Inferior parietal cortex (tissue), 1 donor: ENCODE results near the gene RBBP8NL.

Experiments
- DNase-seq: peaks from one replicate; pipeline ENCODE4 v3.0.0-alpha.2; 2016; ENCODE audit errors: extremely low spot score

Gene RBBP8NL

GRCh38 chr20:62408055-62408454 is 19.3 kb downstream of the RBBP8NL start:
- DNase-seq = no peak

DNA sequence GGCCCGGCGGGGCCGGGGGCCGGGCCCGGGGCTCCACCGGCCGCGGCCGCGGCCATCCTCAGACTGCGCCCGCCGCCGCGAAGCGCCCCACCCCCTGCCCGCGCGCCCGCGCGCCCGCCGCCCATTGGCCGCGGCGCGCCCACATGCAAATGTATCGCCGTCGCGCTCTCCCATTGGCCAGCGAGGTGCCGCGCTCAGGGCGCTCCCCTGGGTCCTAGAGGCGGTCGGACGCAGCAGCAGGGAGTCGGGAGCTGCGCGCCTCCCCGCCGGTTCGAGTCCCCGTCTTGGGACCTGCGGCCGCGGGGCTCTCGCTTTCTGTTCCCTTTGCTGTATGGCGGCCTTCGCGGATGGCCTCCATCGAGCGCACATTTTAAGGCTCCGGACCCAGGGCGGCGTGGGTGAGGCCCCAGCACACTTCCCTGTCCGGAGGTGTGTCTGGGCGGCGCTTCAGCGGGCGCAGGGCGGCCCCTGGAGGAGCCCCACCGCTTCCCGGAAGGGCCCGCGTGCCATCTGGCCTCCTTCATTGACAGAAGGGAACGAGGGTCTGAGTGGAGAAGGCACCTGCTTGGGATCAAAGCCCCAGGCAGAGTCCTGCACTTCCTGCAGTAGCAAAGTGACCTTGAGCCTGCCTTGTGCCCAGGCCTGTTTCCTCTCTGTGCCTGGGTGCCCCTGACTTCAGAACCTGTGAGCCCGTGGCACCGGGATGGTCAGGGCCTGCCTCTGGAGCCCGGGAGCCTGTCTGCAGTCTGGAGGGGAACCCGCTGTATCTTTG is 19.9 kb downstream of the RBBP8NL start, which contains the start of gene CABLES2:
Gene CABLES2, minus strand, starts transcription at position 65 of the 772 bp plus-strand sequence. Its CDS starts 9 bp downstream, at position 56.
- DNase-seq = peak; percentile 91

GRCh38 chr20:62406635-62407176 is 20.6 kb downstream of the RBBP8NL start:
- no peak for DNase-seq

GRCh38 chr20:62405981-62406513 is 21.3 kb downstream of the RBBP8NL start:
- no peak for DNase-seq

- no peak for DNase-seq
These were observed 22.0 kb downstream of the RBBP8NL start for GRCh38 chr20:62405108-62405980.

- DNase-seq = no peak
These were observed 22.6 kb downstream of the RBBP8NL start for GRCh38 chr20:62404761-62405107.

DNA sequence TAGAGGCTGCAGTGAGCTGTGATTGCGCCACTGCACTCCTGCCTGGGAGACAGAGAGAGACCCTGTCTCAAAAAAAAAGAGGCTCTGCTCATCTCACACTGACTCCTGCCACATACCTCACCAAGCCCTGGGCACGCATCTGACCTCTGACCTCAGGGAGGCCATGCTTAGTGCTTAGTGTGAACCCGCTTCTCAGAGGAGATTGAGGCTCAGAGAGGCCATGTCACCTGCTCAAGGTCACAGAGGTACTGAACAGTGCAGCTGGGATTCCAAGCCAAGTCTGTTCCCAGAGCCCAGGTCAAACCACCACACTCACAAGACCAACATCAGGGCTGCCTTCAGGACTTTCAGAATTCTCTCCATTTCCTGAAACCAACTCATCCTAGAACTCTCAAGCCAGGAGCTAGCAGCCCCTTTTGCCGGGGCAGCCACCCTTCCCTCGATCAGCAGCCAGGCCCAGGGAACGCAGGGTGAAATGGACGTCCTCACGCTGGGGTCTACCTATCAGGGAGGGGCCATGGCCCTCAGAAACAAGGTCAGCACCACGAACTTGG is 23.1 kb downstream of the RBBP8NL start:
- no peak for DNase-seq

- DNase-seq = no peak
These were observed 24.0 kb downstream of the RBBP8NL start for GRCh38 chr20:62403331-62403730.

DNA sequence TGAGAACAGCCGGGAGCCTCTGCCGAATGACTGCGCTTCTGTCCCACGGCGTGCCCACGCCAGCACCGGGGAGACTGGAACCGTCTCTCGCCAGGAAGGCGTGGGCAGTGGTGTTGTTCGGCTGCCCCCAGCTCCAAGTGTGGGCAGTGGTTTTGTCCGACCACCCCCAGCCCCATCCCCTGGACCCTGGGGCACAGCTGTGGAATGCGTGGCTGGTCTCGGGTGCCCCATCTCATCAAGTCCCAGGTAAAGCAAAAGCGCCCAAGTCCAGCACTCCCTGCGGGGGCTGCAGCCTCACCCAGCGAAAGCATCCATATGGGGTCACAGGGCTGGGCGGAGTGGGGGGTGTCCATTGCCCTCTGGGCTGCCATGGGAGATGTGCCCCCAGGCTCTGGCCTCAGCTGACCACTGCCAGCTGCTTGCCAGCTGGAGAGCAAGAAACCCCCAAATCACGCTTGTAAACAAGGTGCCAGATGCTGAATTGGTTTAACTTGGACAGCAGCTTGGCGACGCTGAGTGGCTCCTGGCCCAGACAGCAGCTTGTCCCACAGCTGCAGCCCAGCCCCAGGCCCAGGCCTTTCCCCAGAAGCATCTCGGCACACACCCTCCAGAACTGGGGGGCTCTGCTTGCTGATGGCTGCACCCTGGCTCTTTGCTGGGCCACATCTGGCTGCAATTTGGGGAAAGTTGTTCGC is 24.7 kb downstream of the RBBP8NL start:
- DNase-seq = no peak

GRCh38 chr20:62401331-62401779 is 26.0 kb downstream of the RBBP8NL start:
- DNase-seq = no peak

DNA sequence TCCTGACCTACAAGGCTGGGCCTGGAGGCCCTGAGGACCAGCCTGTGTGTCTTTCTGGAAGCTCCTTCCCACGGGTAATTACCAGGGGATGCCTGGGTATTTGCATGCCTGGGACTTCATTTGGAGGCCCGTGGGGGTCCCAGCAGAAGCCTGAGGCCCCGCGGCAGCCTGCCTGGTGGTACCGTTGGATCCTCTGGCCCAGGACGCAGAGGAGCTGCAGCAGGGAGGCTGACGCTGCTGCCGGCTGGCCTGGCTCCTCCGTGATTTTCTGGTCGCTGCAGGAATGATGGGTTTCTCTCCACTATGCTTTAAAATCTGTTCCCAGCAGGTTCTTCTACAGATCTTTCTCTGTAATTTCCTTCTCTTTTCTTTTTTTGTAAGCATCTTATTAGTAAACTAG is 26.8 kb downstream of the RBBP8NL start:
- no peak for DNase-seq

- no peak for DNase-seq
These were observed 27.3 kb downstream of the RBBP8NL start for GRCh38 chr20:62400021-62400420.

GRCh38 chr20:62398120-62398821 is 29.1 kb downstream of the RBBP8NL start:
- DNase-seq = no peak

- no peak for DNase-seq
These were observed 30.7 kb downstream of the RBBP8NL start for GRCh38 chr20:62396367-62397239.

DNA sequence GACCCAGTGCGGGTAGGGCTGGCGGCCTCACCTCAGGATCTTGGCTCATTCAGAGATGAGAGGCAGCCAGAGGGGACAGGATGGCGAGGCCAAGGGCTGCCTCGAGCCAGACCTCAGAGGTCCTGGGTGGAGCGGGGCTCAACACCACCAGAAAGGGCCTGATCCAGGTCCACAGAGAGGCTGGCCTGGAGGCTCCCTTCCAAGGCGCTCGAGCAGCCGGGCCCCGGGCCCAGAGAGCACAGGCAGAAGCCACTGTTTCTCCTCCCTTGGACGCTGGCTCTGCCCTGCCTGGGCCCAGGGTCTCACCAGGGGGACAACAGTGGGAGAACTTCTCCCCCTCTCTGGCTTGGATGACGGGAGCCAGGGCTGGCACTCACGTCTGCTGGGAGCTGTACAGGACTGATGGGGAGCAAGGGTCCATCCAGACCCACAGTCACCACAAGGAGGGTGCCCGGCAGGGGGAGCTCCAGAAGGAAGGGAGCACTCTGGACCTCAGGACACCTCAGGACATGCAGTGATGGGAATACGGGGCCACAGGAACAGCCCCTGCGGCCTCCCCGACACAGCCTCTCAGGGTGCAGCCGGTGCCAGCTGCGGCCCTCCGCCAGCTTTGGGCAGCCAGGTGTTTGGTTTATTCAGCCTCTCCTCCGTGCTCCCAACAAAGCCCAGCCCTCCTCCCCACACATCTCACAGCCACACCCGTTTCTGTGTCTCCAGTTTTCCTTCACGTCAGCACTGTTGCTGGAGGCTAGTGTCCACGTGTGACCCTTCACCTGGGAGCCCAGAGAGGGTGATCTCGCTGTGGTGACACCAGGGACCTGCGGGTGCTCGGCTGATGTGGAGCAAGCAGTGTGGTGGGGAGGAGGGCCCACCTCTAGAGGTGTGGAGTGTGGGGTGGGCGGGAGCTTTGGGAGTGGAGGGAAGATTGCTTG is 31.8 kb downstream of the RBBP8NL start:
- DNase-seq = no peak

DNA sequence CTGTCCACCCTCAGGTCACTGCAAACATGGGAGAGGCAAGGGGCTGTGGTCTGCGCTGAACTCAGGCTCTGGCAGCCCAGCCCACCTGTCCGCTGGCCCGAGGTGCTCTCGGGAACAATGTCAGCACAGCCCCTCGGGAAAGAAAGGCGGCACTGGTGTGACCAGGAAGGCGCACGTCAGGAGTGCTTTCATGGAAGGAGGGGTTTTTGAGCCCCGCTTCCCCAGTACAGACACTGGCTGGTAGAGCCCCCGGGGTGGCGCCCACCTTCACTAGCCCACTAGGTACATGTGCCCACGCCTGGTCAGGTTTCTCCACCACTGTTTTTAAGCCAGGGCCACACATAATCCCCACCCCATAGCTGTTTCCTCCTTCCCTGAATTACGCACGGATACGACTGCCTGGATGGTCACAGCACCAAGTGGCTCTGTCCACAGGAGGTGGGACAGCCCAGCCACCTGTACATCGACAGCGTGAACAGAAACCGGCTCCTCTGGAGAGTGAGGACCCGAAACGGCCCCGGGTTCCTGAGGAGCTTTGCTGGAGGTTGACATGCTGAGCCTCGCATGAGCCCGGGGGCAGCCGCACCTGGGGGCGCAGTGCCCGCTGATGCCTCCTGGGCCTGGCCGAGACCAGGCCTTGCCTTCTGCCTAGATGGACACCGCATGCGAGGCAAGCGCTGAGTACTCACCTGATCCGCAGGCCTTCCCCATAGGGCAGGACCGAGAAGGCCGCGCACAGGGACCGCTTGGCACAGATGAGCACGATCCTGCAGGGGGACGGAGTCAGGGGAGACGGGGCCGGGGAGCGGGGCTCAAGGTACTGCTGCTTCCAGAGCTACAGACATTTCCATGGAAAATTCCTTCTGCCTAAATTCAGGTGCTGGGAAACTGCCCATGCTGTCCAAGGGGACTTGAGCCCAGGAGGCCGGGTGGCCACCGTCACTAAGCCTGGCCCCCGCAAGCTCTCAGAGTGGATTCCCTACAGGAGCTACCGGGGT is 32.8 kb downstream of the RBBP8NL start:
- DNase-seq = no peak

GRCh38 chr20:62393830-62394229 is 33.5 kb downstream of the RBBP8NL start:
- DNase-seq = no peak
